ENCODE measurements around the gene ISL2. TPM values are rescaled to one million over a fixed set of nuclear protein-coding genes. Genes with fewer than 3 reads are reported as not detected.

The ISL2 gene
- total and polyA plus RNA-seq, 2 of the 4 experiments (the other 2 are of a cell fraction): 1.3 to 3.6 TPM

GRCh38 chr15:76354823-76355440, 18.4 kb downstream of the ISL2 start:
- Histone ChIP-seq H3K4me2 (ENCODE audit: low read depth, low read length) (no peak overlapping the region), H3K27ac (ENCODE audit: insufficient read depth, low read length) (no peak overlapping the region), H3K36me3 (ENCODE audit: control insufficient read depth, insufficient read depth, low read length) (no peaks in the 10 kb centered on the region), H4K20me1 (ENCODE audit: insufficient read depth, low read length) (no peaks in the 10 kb centered on the region), H3K56ac (ENCODE audit: extremely low read depth, insufficient read depth, low read length) (no peak overlapping the region), H3K14ac (replicated peaks; ENCODE audit: low read depth, low read length) (no peak overlapping the region), H3K9me1 (ENCODE audit: insufficient read depth, low read length) (no peaks in the 10 kb centered on the region; the same call in 1 of the 2 replicates), H2BK20ac (ENCODE audit: low read depth, low read length) (no peak overlapping the region), H4K5ac (ENCODE audit: low read depth, low read length) (no peak overlapping the region), H3K4ac (ENCODE audit: low read depth, low read length) (no peak overlapping the region), H3K4me3 (ENCODE audit: insufficient read depth, low read depth, low read length) (no peak overlapping the region), H2BK120ac (ENCODE audit: low read depth, low read length) (no peak overlapping the region), H2AK5ac (ENCODE audit: low read depth, low read length) (no peak overlapping the region), H3K23ac (ENCODE audit: low read depth, low read length) (no peak overlapping the region), H3K27me3 (ENCODE audit: control insufficient read depth, insufficient read depth, low read length) (no peaks in the 10 kb centered on the region), H4K91ac (ENCODE audit: insufficient read depth, low read depth, low read length) (no peak overlapping the region), H2BK15ac (ENCODE audit: low read depth, low read length) (no peak overlapping the region), H3K4me1 (ENCODE audit: control insufficient read depth, insufficient read depth, low read length) (no peaks in the 10 kb centered on the region), H3K79me1 (ENCODE audit: low read depth in 1 of 2, low read length in 2 of 2) (no peaks in the 10 kb centered on the region), H2BK5ac (ENCODE audit: low read depth, low read length, poor library complexity, severe bottlenecking) (no peak overlapping the region), H3K18ac (ENCODE audit: low read depth, low read length) (no peak overlapping the region), H4K8ac (ENCODE audit: low read depth in 2 of 2, low read length in 2 of 2) (no peak overlapping the region), H2AK9ac (replicated peaks; ENCODE audit: low read depth, low read length, poor library complexity) (no peak overlapping the region), H2AFZ (replicated peaks; ENCODE audit: low read length, poor library complexity) (no peak overlapping the region), H3K9ac (ENCODE audit: low read depth, low read length) (no peak overlapping the region), H3K9me3 (ENCODE audit: control insufficient read depth, insufficient read depth, low read length) (no peaks in the 10 kb centered on the region)
- POLR2A ChIA-PET (ENCODE audit: unreplicated experiment): no interaction called here
- intact Hi-C loops (cut with micrococcal nuclease) (no loop called here), in situ Hi-C loops (cut with MboI; ENCODE audit: low sequenced_read_pairs) (no loop called here), dilution Hi-C loops (cut with HindIII; ENCODE audit: low sequenced_read_pairs, unreplicated experiment) (no loop called here)
- ATAC-seq (ENCODE audit: low read depth) (no peak), DNase-seq (no peak)
- no CpG with 5 or more reads among the region's 3 CpGs for WGBS, 2 experiments (ENCODE audit: extremely low coverage in 2 of 2, insufficient read length in 1 of 2)
- CTCF ChIA-PET: interaction anchor here (0.7 kb wide), 1 partner anchor 383 kb away, joined by 3 read pairs; no protein-coding TSS in a partner anchor
- no TSS peak for BruUV-seq (replicated peaks)
- TF ChIP-seq MAZ (IDR thresholded peaks at IDR 0.05; ENCODE audit: borderline replicate concordance, low read depth, low read length): no peak
- TF ChIP-seq USF2 (IDR thresholded peaks at IDR 0.05; ENCODE audit: low read depth, low read length): no peak
- TF ChIP-seq MXI1 (IDR thresholded peaks at IDR 0.05; ENCODE audit: borderline replicate concordance, low read depth, low read length): no peak
- TF ChIP-seq FOS (IDR thresholded peaks at IDR 0.05; ENCODE audit: low read depth, low read length): no peak
- TF ChIP-seq, protein P1, sequence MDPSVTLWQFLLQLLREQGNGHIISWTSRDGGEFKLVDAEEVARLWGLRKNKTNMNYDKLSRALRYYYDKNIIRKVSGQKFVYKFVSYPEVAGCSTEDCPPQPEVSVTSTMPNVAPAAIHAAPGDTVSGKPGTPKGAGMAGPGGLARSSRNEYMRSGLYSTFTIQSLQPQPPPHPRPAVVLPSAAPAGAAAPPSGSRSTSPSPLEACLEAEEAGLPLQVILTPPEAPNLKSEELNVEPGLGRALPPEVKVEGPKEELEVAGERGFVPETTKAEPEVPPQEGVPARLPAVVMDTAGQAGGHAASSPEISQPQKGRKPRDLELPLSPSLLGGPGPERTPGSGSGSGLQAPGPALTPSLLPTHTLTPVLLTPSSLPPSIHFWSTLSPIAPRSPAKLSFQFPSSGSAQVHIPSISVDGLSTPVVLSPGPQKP (IDR thresholded peaks at IDR 0.05; ENCODE audit: borderline replicate concordance, low read depth, low read length): no peak
